G401 (cell line): ENCODE data around the gene RASA3. TPM values are rescaled to one million over a fixed set of nuclear protein-coding genes. Genes with fewer than 3 reads are reported as not detected.

ENCODE experiments used
- DNase-seq: peaks from one replicate; pipeline ENCODE4 v3.0.0-alpha.2; 2015; ENCODE audit warnings: low spot score
- in situ Hi-C: cut with HindIII; loops from 2 replicates; pipeline ENCODE4 v1.10.0; 2016; ENCODE audit warnings: low sequenced_read_pairs, mixed read lengths
- total RNA-seq: library from RNA; depleted of rRNA; stranded (reverse); fragments of >200 nt; shearing (Covaris generic); gene quantifications from 2 replicates; pipeline ENCODE4 v1.2.3, GENCODE V29; 2014

Gene RASA3
- total RNA-seq, 1 experiment from 2014 or later: 13.7 TPM

DNA sequence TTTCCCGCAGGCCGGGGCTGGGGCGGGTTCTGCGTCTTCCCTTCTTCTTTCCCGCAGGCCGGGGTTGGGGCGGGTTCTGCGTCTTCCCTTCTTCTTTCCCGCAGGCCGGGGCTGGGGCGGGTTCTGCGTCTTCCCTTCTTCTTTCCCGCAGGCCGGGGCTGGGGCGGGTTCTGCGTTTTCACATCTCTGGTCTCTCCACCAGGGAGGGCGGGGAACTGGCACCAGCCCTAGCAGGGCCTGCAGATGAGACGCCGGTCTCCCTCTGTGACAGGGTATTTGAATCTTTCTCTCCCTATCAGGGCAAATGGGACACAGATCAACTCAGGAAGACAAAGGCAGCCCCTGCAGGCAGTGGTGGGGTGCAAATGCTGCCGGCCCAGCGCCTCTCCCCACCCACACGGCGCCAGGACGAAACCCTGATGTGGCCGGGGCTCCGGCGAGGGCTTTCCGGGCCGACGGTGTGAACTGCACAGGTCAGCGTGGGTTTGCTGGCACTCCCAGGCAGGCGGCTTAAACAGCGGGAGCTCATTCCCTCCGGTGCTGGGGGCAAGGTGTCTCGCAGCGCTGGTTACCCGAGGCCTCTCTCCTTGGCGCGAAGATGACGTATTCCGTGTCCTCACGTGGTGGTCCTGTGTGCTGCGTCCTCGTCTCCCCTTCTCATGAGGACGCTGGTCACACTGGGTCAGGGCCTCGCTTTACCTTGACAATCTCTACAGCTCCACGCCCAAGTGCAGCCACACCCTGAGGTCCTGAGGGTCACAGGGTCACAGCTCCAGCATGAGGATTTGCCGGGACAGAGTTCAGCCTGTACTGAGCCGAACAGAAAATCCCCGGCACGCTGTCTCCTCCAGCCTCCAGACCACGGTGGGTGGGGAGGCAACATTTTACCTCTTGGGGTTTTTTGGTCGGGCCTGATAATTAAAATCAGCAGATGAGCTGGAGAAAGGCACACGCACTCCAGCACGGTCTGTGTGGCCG lies 157.8 kb downstream of the RASA3 start:
- DNase-seq: no peak
- in situ Hi-C loops: no loop called here

DNA sequence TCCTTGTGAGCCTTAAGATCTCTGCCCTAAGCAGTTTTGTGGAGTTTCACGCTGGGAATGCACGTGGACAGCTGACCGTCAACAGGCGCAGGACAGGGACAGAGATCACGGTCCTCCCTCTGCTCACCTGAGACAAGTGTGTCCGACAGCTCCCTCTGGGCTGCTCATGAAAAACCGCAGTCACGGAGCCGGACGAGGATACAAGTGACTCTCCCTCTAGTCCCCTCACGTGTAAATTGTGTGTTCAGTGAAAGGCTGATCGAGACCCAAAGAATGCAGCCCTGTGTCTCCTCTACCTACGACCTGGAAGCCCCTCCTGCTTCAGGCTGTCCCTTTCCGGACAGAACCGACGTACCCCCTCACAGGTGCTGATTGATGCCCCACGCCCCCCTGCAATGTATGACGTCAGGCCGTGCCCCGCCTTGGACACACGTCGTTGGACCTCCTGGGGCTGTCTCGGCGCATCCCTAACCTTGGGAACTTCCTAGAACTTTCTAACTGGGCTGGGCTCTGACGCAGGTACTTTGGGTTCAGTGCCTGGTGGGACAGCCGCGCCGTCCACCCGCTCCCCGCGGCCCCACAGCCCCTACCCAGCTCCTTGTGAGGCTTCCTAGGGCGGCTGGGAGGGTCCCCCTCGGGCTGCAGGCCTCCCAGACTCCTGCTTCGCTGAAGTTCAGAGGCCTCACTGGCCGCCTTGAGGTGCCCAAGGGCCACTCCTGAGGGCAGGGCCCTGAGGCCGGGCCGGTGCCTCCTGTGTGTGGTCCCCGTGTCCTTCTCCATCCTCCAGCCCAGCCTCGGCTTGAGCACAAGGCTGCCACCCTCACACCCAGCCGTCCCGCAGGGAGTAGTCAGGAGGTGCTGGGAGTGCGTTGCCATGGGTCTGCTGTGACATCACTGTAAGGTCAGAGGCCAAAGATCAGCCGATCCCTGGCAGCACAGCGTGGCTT lies 158.9 kb downstream of the RASA3 start, which contains the start of gene C13orf46:
Gene C13orf46 (minus strand): TSS at position 859 of the 947 bp plus-strand sequence. CDS start 79 bp downstream, at position 780.
- in situ Hi-C loops: no loop called here
- no peak for DNase-seq

DNA sequence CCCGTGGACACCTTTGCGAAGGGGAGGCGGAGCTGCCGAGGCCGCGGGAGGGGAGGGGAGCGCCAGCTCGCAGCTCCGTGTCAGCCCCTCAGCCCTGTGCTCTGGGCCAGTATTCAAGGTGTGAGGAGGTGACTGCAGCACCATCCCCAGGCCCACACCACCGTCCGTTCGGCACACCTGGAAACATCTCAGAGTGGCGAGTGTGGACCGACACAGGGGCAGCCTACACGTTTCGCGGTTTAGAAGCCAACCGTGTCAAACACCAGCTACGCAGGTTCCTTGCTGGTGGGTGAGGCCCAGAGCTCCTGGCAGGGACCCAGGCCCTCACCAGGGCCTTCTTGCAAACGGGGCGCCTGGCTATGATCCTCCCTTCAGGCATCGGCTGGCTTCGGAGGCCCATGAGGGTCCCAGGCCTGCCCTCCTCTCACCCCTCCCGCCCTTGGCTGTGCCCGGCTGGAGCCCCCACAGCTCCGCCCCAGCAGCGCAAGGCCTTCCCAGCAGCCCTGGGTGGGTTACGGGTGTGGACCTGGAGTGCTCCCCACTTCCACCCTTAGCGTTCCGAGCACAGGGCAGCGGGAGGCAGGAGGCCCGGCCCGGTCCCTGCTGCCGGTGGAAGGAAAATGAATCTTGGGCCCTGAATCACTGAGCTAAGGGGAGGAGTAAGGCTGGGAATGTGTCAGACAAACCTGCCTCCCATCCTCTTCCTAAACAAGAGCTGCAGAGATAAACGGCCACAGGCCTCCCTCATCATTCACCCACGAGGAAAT lies 159.8 kb downstream of the RASA3 start:
- no peak for DNase-seq
- in situ Hi-C loops: no loop called here

DNA sequence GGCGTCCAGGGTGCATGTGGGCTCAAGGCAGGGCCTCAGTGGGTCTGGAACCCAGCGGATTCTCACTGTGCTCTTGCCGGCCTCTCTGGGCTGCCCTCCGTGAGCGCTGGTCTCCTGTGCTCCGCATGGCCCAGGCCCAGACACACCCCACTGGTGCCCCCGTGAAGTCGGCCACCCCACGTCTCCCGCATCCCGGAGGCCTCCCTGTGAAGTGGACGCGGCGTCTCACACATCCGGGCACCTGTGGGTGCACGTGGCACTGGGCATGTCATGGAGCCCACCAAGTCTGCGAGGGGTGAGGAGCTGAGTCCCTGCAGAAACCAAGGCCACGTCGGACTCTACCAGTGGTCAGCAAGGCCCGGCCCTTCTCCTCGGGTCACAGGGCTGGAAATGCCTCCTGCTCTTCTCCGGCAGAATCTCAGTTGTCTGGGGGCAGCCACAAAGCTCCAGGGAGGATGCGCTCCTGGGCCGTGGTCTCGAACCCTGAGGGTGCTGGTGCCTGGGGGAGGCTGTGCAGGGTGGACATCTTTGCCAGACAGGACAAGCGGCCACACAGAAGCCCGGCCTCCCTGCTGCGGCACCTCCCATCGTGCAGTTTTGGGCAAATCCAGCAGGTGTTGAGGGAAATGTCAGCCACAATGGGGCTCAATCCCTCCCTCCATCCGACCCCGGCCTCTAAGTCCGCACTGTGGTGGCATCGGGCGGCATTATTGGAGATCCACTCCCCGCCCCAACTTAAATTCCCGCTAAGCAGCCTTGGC lies 160.8 kb downstream of the RASA3 start:
- in situ Hi-C loops: no loop called here
- no peak for DNase-seq

DNA sequence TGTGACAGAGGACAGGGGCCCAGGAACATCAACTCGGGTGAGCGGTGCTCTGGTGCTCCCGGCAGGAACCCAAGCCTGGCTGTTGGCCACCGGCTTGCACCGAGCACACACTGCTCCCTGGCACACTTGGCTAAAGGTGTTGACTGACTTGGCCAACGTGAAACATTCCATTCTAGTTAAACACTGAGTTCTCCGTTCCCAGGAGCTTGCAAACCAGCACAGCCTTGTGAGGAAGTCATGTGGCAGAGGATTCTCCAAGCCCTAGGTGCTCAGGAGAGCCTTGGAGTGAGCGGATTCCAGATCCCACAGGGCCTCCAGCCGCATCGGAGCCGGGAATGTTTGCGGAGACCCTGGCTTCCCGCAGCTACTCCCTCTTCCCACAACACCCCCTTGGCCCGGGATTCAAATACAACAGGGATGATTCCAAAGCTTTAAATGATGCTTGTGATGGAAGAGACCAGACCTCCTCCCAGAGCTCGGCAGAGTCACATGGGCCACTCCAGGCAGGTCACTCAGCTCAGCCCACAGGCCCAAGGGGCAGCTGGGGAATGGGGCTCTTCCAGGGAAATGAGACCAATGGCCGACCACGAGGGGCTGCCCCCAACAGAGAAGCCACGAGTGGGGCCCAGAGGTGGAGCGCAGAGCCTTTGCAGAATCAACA lies 161.5 kb downstream of the RASA3 start:
- in situ Hi-C loops: no loop called here

DNA sequence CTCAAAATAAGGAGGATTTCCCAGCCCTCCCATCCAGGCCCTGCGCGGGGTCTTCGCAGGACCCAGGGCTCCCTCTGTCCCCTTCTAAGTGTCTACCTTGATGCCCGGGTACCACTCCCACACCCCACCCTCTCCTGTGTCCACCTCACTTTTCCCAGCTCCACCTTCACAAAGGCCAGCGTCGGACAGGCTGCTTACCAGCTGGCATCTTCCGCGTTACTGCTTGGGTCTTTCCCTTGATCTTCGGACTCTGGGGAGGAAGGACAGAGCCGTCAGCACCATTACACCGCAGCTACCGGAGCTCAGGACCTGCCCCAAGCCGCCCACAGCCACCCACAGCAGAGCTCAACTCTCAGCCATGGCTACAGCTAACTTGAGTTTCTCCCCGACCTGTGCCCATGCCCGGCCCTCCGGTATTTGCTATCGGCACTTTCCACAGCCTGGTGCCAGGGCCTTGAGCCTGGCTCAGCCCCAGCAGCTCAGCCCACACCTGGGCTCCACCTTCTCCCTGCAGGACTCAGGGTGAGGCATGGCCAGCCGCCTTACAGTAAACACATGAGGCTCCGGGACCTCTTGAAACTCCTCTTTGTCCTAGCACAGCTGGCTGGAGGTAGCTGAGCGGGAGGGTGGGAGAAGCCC lies 162.3 kb downstream of the RASA3 start:
- no peak for DNase-seq
- in situ Hi-C loops: no loop called here

More for the DNA sequence above, 161.5 kb downstream of the RASA3 start:
- peak; percentile 13 for DNase-seq

DNA sequence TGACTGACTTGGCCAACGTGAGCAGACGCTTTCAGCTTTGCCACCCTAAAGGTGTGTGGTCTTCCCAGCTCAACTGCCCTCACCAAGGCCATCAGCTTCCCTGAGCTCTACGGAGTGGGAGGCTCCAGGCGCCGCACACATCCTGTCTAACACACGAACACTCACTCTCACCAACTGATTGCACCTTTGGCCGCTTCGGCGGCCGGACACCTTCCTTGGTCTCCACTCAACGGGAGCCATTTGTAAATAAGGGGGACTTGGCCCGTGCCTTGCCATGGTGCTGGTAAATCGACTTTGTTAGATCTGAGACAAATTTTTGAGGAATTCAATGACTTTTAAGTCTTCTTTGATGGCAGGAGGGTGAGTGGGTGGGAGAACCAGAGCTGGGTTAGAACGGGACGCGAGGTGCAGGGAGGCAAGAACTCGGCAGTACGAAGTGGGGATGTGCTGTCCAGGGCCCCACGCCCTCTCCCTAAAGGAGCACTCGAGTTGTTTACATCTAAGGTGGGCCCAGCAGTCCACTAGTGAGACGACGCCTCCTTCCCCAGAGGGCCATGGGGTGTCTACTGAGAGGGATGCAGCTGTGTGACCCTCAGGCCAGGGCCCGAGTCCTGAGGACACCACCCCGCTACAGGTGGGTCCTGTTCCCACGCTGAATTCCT lies 163.0 kb downstream of the RASA3 start:
- DNase-seq: no peak
- in situ Hi-C loops: no loop called here

DNA sequence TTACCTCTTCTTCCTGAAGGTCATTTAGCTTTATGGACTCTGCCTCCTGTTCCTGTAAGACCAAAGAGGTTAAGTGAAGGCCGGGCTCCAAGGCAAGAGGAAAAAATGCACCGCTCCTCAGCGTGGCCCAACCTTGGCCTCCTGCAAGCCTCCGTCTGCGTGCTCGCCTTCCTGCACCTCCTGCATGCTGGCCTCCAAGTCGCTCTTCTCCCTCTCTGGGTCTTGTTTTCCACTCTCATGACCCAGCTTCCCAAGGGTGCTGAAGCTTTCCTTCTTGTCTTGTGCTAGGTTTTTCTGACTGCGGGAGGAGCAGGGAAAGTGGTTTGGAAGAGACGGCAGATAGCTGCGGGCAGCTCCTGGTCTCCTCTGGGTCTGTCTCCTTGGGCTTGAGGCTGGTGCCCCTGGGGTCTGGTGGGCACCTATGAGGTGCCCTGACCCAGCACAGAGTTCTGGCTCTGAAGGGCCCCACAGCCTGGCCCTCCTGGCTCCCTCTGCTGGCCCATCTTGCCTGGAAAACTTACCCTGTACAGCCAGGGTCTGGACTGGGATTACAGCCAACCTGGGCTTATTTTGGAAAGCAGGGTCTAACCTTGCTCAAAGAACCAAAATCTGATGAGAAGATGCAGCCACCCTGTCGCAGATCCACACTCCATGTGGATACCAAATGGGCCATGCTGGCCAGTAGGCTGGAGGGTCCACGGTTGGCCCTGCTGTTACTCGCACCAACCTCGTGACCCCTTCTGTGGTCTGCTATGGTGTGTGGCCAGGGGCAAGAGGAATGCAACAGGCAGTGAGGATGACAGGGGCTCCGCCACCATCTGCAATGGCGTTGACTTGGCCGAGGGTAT lies 163.7 kb downstream of the RASA3 start:
- no peak for DNase-seq
- in situ Hi-C loops: no loop called here

DNA sequence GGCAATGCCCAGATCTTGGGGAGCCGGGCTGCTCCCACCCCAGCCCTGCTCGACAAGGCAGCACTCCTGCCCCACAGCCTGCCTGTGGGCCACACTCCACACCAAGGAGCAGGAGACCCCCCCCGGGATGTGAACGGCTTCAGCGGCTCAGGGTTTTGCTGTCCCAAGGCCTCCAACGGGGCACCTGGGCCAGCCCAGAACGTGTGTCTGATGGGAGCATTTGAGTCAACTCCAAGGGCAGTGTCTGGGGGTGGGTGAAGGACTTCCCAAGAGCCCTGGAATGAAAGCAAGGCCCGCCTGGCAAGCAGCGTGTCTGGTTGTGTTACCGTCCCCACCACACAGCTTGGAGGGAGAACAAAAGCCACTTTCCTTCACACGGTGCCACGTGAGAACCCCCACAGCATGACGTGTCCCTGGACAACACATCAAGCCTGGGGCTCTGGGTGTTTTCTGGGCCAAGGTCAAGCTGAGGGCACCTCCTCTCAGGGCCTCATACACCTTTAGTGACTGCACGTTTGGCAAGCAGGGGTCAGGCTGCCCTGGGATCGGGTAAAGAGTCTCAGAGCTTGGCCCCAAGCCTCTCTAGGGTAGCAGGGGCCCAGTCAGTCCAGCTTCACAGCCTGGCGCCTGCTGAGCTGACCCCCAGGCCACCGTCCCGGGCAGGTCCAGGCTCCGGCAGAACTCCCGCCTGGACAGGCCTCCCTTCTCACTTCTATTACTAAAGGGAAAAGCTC lies 164.5 kb downstream of the RASA3 start:
- no peak for DNase-seq
- in situ Hi-C loops: no loop called here

DNA sequence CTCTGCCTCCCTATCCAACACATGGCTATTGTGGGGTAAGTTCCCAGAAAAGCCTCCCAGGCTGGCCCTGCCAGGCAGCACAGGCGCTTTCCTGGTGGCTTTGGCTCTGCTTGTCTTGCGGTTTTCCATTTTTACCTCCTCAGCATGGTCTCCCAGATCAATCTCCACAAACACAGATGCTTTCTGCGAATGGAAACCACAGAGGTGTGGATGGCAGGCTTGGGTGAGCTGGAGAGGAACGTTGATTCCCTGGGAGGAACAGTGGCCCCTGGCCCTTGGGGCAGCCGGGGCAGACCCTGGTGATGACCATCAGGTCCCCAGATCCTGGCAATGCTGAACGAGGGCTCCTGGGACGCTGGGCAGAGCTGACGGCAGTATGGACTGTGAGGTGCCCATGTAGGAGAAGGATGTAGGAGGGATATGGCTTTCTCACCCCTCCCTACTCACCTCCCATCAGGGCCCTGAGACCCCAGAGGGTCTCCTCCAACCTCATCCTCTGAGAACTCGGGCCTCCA lies 165.2 kb downstream of the RASA3 start:
- in situ Hi-C loops: no loop called here
- no peak for DNase-seq

DNA sequence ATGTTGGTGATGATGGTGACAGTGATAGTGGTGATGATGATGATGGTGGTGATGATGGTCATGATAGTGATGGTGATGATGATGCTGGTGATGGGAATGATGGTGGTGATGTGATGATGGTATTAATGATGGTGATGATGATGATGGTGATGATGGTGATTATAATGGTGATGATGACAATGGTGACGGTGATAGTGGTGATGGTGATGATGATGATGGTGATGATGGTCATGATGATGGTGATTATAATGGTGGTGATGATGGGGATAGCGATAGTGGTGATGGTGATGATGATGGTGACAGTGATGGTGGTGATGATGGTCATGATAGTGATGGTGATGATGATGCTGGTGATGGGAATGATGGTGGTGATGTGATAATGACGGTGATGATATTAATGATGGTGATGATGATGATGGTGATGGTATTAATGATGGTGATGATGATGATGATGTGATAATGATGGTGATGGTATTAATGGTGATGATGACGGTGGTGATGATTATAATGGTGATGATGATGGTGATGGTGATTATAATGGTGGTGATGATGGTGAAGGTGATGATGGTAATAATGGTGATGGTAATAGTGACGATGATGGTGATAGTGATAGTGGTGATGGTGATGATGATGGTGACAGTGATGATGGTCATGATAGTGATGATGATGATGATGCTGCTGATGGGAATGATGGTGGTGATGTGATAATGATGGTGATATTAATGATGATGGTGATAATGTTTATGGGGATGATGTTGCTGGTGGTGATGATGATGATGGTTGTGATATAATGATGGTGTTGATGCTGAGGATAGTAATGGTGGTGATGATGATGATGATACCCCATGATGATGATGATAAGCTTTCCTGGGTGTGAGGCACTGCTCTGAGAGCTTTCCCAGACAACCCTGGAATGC lies 166.2 kb downstream of the RASA3 start:
- in situ Hi-C loops: no loop called here
- no peak for DNase-seq

DNA sequence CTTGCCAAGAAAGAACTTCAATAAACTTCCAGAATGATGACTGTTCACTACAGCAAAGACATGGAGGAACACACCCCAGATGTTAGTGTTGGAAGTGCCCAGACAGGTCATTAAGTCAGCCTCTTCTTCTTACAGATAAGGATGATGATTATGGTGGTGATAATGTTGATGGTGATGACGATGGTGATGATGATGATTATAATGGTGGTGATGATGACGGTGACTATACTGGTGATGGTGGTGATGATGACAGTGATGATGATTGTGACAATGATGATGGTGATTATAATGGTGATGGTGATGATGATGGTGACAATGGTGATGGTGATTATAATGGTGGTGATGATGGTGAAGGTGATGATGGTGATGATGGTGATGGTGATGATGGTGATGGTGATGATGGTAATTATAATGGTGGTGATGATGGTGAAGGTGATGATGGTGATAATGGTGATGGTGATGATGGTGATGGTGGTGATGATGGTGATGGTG lies 167.0 kb downstream of the RASA3 start:
- DNase-seq: no peak
- in situ Hi-C loops: no loop called here

DNA sequence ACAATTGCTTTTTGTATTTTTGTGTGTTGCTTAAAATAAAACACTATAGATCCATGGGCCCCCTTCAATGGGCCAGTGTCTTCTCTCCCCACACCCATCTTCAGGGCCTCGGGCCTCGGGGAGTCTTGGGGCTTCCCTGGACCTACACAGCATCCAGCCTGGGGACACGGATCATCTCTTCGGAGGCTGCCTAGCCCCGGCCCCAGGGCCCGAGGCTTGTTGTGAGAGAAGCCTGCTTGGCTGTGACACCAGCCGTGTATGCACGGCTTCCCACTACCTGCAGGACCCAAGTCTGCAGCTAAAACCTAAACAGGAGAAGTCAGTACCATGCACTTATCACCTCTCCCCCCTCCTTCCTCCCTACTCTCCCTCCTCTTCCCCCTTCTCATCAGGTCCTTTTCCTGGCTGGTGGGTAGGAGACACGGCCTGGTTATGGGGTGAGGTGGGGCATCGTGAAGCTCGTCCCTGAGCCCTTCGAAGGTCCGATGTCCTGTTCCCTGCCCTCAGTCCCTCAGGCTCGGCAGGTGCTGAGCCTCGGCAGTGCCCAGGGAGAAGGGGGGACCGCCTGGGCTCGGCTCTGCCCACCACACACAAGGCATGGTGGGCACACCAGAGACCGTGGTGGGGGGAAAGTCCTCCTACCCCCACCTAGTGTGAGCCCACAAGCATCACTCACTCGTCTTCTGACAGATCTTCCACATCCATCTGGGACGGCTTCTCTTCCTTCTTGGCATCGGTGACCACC lies 168.0 kb downstream of the RASA3 start:
- in situ Hi-C loops: no loop called here
- no peak for DNase-seq
